Left cardiac atrium (tissue), 4 donors: ENCODE results near the gene ADRB2. TPM values are rescaled to one million over a fixed set of nuclear protein-coding genes. Genes with fewer than 3 reads are reported as not detected.
A peak's percentile ranks its signal among the peaks of the same experiment; 100 is the strongest.

Source experiments
- ATAC-seq, 2 donors: fragments of 200-7000 bp; cut with Tn5 transposase; one replicate each; pipeline ENCODE4 v1.9.1; 2020; ENCODE audit warnings: mild to moderate bottlenecking in 2 of 2, moderate library complexity in 2 of 2
- DNase-seq: peaks from one replicate; pipeline ENCODE4 v3.0.0-alpha.2; 2020
- intact Hi-C, 2 donors: fragments of 100-400 bp; cut with DNase I; formaldehyde crosslinking; loops; one replicate each; pipeline versions ENCODE4 v1.14.1 to v1.15.1; 2022 to 2023
- total RNA-seq, 2 donors: library from RNA; stranded (reverse); fragmentation: NEBNext Ultra II Directional; extraction: Animal tissue kit (Norgen Biotek cat#: 25700); gene quantifications; one replicate each; pipeline ENCODE4 v1.2.1, GENCODE V29; 2021
- donor health status: DM: no; HTN: yes; CAD: no.
- donor health status: DM: no; HTN: yes; CAD: no; lungs with severe emphysema.
- donor health status: DM: yes; HTN: yes; CAD: no.
- donor health status: Dilated cardiomyopathy.

Gene ADRB2
- total RNA-seq, 2 donors from 2014 or later: 3.3 to 5.8 TPM

GRCh38 chr5:148825716-148826052 is 727 bp upstream of the ADRB2 start:
- intact Hi-C loops: loop anchor here (5.0 to 10.0 kb wide), 2 partner anchors 81 to 132 kb away; no protein-coding TSS in a partner anchor
- DNase-seq (no peak), ATAC-seq (peak; percentile 10 to 34)

DNA sequence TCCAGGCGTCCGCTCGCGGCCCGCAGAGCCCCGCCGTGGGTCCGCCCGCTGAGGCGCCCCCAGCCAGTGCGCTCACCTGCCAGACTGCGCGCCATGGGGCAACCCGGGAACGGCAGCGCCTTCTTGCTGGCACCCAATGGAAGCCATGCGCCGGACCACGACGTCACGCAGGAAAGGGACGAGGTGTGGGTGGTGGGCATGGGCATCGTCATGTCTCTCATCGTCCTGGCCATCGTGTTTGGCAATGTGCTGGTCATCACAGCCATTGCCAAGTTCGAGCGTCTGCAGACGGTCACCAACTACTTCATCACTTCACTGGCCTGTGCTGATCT is 294 bp downstream of the ADRB2 start:
- peak; percentile 10 to 38 for ATAC-seq
- intact Hi-C loops: loop anchor here (5.0 to 10.0 kb wide), 2 partner anchors 82 to 131 kb away; no protein-coding TSS in a partner anchor
- no peak for DNase-seq

DNA sequence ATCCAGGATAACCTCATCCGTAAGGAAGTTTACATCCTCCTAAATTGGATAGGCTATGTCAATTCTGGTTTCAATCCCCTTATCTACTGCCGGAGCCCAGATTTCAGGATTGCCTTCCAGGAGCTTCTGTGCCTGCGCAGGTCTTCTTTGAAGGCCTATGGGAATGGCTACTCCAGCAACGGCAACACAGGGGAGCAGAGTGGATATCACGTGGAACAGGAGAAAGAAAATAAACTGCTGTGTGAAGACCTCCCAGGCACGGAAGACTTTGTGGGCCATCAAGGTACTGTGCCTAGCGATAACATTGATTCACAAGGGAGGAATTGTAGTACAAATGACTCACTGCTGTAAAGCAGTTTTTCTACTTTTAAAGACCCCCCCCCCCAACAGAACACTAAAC is 1.3 kb downstream of the ADRB2 start:
- intact Hi-C loops: loop anchor here (5.0 to 10.0 kb wide), 2 partner anchors 83 to 130 kb away; no protein-coding TSS in a partner anchor
- DNase-seq (no peak), ATAC-seq (no peak)

GRCh38 chr5:148828511-148829247 is 2.3 kb downstream of the ADRB2 start:
- intact Hi-C loops: loop anchor here (5.0 to 10.0 kb wide), 2 partner anchors 84 to 129 kb away; no protein-coding TSS in a partner anchor
- no peak for ATAC-seq

GRCh38 chr5:148829248-148829594 is 2.8 kb downstream of the ADRB2 start:
- no peak for ATAC-seq
- DNase-seq: no peak
- intact Hi-C loops: loop anchor here (5.0 to 10.0 kb wide), 2 partner anchors 84 to 128 kb away; no protein-coding TSS in a partner anchor

More at GRCh38 chr5:148828511-148829247, 2.3 kb downstream of the ADRB2 start:
- no peak for DNase-seq

DNA sequence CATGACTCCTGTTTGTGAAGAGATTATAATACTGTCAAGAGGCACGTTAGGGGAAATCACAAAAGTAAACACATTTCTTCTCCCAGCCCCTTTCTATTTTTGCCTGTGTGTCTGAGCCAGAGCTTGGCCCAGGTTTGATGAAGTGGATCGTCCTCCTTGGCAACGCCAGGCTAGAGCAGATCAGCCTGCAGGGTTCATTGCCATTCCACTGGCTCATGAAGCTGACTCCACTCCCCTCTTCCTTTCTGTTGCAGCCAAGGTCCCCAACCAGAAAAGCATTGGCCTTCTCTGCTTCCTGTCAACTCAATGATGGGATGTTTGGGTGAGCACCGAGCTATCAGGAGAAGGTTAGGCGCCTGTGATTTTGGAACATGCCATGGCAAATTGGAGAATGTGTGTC is 3.3 kb downstream of the ADRB2 start:
- intact Hi-C loops: loop anchor here (5.0 to 10.0 kb wide), 2 partner anchors 85 to 128 kb away; no protein-coding TSS in a partner anchor

GRCh38 chr5:148830211-148830610 is 3.8 kb downstream of the ADRB2 start:
- DNase-seq: peak; percentile 28
- intact Hi-C loops: no loop called here
- ATAC-seq: no peak

More for the DNA sequence above, 3.3 kb downstream of the ADRB2 start:
- DNase-seq: no peak
- no peak for ATAC-seq

- DNase-seq (no peak), ATAC-seq (peak; percentile 16 to 21)
- intact Hi-C loops: no loop called here
Measured at GRCh38 chr5:148831590-148832565, 5.5 kb downstream of the ADRB2 start.

- intact Hi-C loops: no loop called here
- DNase-seq: no peak
- no peak for ATAC-seq
Measured at GRCh38 chr5:148833122-148833521, 6.7 kb downstream of the ADRB2 start.

DNA sequence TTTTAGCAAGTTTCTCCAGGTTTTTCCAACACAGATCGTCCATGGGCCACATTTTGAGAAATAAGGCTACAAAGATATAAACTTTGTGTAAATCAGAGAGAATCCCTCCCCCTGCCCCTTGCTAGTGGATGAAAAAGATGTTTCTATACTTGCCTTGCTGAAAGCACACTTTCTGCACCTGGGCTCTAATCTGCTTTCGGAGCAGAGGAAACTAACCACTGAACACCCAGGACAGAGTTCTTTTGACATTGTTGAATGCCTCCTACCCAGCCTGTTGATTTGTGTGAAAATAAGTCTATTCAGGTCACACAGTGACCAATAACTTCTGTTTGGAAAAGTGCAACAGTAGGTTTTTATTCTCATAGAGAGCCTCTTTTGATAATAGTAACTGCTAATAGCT is 7.5 kb downstream of the ADRB2 start:
- DNase-seq: no peak
- no peak for ATAC-seq
- intact Hi-C loops: no loop called here

DNA sequence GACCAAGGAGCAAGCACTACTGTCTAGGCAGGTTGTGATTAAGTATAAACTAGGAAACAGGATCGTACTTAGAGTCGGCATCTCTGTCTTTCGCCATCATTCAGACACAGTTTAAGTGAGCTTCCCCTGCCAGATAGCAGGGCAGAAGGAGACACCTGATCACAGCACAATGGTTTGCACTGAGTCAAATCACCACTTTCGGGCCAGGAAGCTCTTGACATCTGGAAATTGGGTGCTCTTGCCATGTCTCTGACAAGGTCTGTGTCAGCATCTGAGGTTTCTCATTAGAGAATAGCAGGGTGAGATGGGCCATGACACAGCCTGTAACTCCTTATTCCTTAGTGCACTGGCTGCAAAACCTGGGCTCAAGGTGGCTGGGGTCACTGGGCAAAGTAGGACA is 8.3 kb downstream of the ADRB2 start:
- intact Hi-C loops: no loop called here
- DNase-seq (no peak), ATAC-seq (no peak)

- intact Hi-C loops: no loop called here
- no peak for DNase-seq
- no peak for ATAC-seq
Measured at GRCh38 chr5:148836272-148837250, 10.2 kb downstream of the ADRB2 start.

DNA sequence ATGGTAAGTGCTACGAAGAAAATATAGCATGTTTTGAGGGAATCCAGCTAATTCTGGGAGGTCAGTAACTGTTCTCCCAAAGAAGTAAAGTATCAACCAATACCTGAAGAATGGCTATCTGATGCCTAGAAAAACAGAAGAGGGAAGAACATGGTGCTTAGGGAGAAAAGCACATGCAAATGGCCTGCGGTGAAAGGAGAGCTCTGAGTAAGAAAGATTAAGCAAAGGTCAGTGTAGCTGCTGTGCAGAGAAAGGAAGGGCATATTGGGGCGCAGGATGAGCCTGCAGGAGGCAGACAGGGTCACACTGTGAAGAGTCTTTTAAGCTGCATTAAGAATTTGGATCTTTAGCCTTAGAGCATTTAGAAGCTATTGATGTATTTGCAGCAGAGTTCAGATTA is 11.0 kb downstream of the ADRB2 start:
- intact Hi-C loops: no loop called here
- DNase-seq: no peak
- no peak for ATAC-seq

- intact Hi-C loops: no loop called here
- DNase-seq (no peak), ATAC-seq (no peak)
Measured at GRCh38 chr5:148838357-148838756, 11.9 kb downstream of the ADRB2 start.

DNA sequence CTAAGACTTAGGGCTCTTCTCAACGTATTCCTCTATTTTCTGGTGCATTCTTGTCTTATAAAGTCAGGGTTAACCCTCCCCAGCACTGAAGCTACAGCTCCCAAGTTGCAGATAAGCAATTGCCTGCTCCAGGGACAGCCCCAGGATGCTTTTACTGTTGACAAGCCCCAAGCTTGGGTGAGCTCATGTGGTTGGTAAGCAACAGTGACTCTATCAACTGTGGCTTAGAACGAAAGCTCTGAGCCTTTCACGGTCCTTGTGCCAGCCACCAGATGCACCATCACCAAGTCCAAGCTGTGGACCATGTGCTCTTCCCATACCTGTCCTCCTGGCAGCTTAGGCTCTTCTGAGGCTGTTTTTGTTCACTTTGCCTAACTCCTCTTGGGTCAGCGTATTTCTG is 13.5 kb downstream of the ADRB2 start:
- no peak for DNase-seq
- intact Hi-C loops: no loop called here
- no peak for ATAC-seq

DNA sequence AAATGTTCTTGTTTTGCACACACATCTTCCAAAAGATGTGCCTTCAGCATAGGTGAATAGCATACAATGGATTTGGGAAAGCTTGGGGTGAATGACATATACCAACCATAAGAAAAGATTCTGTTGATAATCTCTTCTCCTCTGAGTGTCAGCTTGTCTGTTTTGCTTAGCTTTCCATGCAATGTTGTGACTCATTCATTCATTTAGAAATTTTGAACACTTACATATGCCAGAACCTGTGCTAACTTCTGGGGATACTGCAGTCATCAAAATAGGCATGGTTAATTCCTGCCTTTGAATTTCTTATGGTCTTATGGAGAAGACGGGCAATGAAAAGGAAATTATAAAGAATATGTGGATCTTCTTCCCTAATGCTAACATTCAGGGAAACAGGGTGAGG is 14.1 kb downstream of the ADRB2 start:
- no peak for ATAC-seq
- intact Hi-C loops: no loop called here
- DNase-seq: no peak

DNA sequence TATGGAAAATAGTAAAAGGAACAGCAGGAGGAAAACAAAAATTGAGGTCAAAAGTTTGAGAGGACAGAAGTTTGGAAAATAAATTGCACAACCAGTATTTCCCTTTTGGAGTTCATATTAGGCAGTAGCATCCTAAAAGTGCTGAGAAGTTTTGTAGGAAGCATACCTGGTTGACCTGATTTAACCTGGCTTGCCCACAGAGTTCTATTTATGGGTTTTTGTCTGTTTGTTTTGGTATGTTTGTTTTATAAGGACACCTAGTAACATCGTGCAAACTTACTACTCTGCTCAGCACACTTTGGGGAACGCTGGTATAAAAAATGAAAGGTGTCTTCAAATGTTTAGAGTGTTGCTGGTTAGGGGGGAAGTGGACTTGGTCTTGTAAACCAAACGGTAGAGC is 15.1 kb downstream of the ADRB2 start:
- intact Hi-C loops: no loop called here
- ATAC-seq: no peak
- no peak for DNase-seq

DNA sequence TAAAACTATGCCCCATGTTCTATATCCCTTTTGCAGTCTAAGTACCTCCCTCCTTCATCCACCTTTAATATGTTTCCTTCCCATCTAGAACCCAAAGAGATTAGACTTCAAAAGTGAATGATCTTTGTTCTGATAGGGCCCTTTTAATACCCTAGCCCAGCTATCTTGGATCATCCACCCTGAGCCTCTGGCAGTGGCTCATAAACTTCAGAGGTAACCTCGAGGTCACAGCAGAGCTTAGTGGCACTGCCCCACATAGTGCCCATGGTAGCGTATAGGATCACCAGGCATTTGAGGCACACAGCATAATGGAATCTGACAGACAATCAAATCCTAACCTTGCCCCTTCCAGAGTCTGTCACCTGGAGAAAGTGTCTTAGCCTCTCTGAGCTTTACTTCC is 15.8 kb downstream of the ADRB2 start:
- no peak for DNase-seq
- ATAC-seq: no peak
- intact Hi-C loops: no loop called here
